Measurements from ENCODE around the gene MYO1D.

GRCh38 chr17:32525122-32525521, 351.8 kb downstream of the MYO1D start:
- TF ChIP-seq CTCF (IDR thresholded peaks at IDR 0.05) = no peak
- TF ChIP-seq RELA (CRISPR knock-in tag; IDR thresholded peaks at IDR 0.05; ENCODE audit: borderline replicate concordance) = no peak
- no peak for TF ChIP-seq MLX (CRISPR knock-in tag; IDR thresholded peaks at IDR 0.05)
- TF ChIP-seq ZNF121 (CRISPR knock-in tag; IDR thresholded peaks at IDR 0.05) = no peak
- no peak for TF ChIP-seq OVOL2 (CRISPR knock-in tag; IDR thresholded peaks at IDR 0.05; ENCODE audit: borderline replicate concordance)
